ENCODE results near the gene CAPN8.

GRCh38 chr1:223504741-223505140 is 160.8 kb downstream of the CAPN8 start:
- TF ChIP-seq, protein P1, sequence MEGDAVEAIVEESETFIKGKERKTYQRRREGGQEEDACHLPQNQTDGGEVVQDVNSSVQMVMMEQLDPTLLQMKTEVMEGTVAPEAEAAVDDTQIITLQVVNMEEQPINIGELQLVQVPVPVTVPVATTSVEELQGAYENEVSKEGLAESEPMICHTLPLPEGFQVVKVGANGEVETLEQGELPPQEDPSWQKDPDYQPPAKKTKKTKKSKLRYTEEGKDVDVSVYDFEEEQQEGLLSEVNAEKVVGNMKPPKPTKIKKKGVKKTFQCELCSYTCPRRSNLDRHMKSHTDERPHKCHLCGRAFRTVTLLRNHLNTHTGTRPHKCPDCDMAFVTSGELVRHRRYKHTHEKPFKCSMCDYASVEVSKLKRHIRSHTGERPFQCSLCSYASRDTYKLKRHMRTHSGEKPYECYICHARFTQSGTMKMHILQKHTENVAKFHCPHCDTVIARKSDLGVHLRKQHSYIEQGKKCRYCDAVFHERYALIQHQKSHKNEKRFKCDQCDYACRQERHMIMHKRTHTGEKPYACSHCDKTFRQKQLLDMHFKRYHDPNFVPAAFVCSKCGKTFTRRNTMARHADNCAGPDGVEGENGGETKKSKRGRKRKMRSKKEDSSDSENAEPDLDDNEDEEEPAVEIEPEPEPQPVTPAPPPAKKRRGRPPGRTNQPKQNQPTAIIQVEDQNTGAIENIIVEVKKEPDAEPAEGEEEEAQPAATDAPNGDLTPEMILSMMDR (conservative IDR thresholded peaks at IDR 0.05), result no peak
- no peak for TF ChIP-seq EZH2 (IDR thresholded peaks at IDR 0.05; ENCODE audit: low read depth)

Measured in PC-9 (cell line).